Right ventricle myocardium inferior (tissue), 1 donor: Measurements from ENCODE around the gene SMOC2. TPM values are rescaled to one million over a fixed set of nuclear protein-coding genes. Genes with fewer than 3 reads are reported as not detected.
"Not testable (repeated sequence)": the region's sequence is repeated elsewhere in the genome, so short reads cannot be mapped to it uniquely, and the experiment has no call there.

Experiments used
- ATAC-seq: fragments of 200-7000 bp; cut with Tn5 transposase; one replicate; pipeline ENCODE4 v1.9.1; 2020; ENCODE audit warnings: mild to moderate bottlenecking, moderate library complexity
- DNase-seq: peaks from one replicate; pipeline ENCODE4 v3.0.0; 2021; ENCODE audit errors: missing footprints
- intact Hi-C: fragments of 100-400 bp; cut with DNase I; formaldehyde crosslinking; loops from one replicate; pipeline ENCODE4 v1.11.0; 2022
- total RNA-seq: library from RNA; stranded (reverse); fragmentation: NEBNext Ultra II Directional; extraction: Animal tissue kit (Norgen Biotek cat#: 25700); gene quantifications from one replicate; pipeline ENCODE4 v1.2.1, GENCODE V29; 2021
- donor health status: DM: no; HTN: yes; CAD: no; lungs with severe emphysema.

SMOC2 gene
- total RNA-seq, 1 donor from 2014 or later = 16.4 TPM

DNA sequence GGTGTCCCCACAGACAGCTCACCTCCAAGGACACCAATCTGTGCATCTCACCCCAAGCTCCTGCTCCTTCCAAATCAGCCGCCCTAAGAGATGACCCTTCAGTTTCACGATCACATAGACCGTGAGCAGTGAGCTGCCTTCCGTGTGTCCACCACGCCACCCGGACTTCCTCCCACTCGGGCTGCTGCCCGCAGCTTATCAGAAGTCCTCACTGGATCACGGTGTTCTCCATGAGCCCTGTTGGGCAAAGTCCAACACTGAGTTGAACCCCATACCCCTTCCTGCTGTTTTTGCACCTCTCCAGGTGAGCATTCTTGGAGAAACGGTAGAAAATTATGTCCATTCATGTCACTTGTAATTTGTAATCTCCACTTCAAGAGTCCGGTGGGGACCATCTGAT lies 234.4 kb downstream of the SMOC2 start:
- DNase-seq = no peak
- ATAC-seq = no peak
- intact Hi-C loops = no loop called here

- ATAC-seq (no peak), DNase-seq (no peak)
- intact Hi-C loops = no loop called here
These were observed 235.1 kb downstream of the SMOC2 start for GRCh38 chr6:168675933-168676551.

GRCh38 chr6:168676552-168677322 lies 235.8 kb downstream of the SMOC2 start:
- intact Hi-C loops = no loop called here
- DNase-seq (no peak), ATAC-seq (no peak)

DNA sequence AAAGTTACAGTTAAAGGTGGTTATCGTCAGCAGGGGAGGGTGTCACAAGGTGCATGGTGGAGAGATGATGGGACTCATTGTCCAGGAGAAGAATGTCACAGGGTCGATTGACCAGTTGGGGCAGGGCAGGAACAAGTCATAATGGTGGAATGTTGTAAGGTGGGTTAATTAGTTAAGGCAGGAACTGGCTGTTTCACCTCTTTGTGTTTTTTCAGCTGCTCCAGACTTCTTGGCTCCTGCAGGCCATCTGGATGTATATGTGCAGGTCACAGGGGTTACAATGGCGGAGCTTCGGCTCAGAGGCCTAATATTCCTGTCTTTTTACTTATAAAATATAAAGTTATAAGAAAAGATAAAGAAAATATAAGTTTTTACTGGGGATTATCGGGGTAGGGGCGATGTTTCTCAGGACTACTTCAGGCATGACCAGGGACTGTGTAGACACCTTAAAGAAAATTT lies 236.4 kb downstream of the SMOC2 start:
- intact Hi-C loops = not testable (repeated sequence)

GRCh38 chr6:168678077-168678476 lies 237.1 kb downstream of the SMOC2 start:
- intact Hi-C loops = no loop called here
- DNase-seq (no peak), ATAC-seq (no peak)

More for the DNA sequence above, 236.4 kb downstream of the SMOC2 start:
- not testable (repeated sequence) for DNase-seq, ATAC-seq

- DNase-seq (no peak), ATAC-seq (no peak)
- intact Hi-C loops = no loop called here
These were observed 237.6 kb downstream of the SMOC2 start for GRCh38 chr6:168678588-168678987.

GRCh38 chr6:168681748-168682147 lies 240.8 kb downstream of the SMOC2 start:
- intact Hi-C loops = no loop called here
- DNase-seq = no peak
- ATAC-seq = no peak

GRCh38 chr6:168683621-168684020 lies 242.6 kb downstream of the SMOC2 start:
- intact Hi-C loops = no loop called here
- no peak for ATAC-seq
- DNase-seq = no peak

GRCh38 chr6:168684471-168684870 lies 243.5 kb downstream of the SMOC2 start:
- ATAC-seq = no peak
- no peak for DNase-seq
- intact Hi-C loops = no loop called here

GRCh38 chr6:168684906-168685305 lies 243.9 kb downstream of the SMOC2 start:
- no peak for ATAC-seq
- intact Hi-C loops = no loop called here
- no peak for DNase-seq

DNA sequence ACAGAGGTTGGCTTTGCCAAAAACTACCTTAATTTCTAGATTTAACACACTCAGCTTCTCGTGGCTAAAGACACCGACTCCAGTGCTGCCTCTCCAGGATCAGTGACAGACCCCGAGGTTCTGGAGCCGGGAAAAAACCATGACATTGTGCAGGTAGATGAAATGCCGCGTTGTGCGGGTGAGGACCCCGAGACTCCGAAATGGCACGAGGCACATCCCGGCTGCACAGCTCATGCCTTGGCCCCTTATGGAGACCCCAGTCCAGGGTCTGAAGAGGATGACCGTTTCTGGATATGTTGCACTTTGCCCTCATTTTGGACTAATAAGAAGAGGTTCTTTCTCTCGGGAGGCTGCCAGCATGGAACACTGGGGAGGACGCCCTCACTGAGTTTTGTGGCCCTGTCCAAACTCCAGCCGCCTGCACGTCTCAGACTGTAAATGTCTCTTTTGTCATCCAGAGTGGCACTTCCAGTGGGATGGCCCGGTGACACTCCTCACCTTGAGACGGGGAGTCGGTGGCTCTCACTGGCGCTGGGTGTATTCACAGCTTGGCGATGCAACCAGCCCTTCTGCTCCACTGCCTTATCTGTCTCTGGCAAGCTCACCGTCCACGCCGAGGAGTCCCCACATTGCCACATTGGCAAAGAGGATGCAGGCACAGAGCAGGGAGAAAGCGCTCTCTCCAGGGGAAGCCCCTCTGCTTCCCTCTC lies 245.2 kb downstream of the SMOC2 start:
- intact Hi-C loops = no loop called here
- DNase-seq = no peak
- no peak for ATAC-seq

DNA sequence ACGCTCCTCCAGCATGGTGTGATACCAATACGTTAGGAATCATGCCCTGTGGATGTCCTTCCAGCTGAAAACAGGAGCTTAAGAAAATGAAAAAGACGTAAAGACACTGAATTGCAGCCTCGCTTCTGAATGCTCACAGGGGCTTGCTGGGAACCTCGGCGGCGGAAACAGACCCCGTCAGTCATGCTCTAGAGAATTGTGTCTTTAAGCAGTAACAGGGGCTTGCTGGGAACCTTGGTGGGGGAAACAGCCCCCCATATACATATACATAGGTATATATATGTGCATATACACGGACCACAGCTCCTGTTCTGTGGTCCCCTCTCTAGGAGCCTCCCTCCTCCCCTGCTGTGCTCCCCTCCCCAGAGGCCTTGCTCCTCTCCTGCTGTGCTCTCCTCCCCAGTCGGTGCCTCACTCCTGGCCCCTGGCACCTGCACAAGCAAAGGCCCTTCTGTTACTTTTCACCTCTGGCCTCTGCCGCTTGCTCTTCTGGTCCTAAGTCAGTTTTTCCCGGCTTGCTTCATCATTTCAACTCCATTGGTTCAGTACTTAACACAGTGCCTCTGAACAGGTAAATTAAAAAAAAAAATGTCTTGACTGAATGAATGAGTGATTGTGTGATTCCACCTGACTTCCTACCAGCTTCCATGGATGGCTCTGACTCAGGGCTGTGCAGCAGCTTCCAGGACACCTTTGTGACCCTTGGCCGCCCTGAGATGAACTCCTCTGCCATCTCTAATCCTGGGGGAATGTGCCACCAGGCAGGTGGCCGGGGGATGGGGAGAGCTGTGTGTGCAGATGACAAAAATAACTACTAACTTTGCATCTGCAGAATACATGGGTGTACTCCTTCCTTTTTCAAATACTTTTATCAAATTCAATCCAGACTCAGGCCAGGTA lies 246.1 kb downstream of the SMOC2 start:
- no peak for DNase-seq
- intact Hi-C loops = no loop called here

DNA sequence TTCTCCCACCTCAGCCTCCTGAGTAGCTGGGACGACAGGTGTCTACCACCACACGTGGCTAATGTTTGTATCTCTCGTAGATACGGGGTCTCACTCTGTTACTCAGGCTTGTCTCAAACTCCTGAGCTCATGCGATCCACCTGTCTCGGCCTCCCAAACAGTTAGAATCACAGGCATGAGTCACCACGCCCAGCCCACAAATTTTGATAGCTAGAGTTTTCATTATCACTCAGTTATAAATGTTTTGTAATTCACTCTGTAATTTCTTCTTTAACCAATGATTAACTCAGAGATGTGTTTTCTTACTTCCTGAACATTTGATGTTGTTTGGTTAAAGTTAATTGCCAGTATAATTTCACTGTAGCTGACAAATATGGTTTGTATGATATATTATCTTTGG lies 249.3 kb downstream of the SMOC2 start:
- DNase-seq (no peak), ATAC-seq (no peak)
- intact Hi-C loops = no loop called here

More for the DNA sequence above, 246.1 kb downstream of the SMOC2 start:
- no peak for ATAC-seq

DNA sequence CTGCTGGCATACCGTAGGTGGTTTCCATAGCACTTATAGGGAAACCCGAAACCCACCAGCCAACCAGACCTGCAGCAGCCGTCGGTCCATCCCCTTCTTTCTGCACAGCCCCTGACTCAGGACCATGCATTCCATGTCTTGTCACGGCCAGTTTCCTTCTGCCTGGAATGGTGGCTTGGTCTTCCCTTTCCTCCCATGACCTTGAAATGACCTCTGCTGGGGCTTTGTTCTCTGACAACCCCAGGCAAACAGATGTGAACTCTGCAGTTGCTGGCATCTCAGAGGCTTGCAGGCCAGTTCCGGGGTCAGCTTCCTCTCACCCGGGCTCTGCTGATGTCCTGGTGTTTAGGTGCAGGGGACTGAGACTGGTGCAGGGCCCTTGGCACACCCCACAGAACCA lies 250.8 kb downstream of the SMOC2 start:
- ATAC-seq (no peak), DNase-seq (no peak)
- intact Hi-C loops = no loop called here

DNA sequence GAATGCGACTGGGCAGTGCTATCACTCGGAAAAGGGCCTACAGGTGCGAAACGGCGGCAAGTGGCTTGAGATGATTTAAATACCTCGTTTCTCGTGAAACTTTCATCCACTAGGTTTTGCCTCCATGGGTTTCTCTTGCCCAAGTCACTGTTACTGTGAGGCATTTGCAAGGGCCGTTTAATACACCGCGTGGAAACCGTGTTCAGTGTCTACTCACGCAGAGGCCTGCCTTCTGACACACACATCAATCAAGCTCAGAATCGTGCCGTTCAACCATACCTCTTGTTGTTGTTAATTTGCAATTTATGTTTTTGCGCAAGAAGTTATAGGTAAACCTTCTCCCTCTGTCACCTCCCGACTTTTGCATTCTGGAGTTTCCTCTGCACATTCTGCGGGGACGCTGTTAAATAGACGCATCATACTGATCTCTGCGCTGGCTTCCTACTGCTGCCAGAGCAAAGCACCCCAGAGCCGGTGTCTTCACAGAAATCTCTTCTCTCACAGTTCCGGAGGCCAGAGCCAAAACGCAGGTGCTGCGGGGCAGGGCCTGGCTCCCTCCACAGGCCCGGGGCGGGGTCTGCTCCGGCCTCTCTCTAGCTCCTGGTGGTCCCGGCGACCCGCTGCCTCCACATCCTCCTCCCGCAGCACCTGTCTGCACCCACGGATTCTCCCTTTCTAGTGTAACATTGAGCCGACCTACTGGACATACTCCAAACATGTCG lies 251.4 kb downstream of the SMOC2 start:
- intact Hi-C loops = no loop called here
- ATAC-seq (peak; percentile 24), DNase-seq (no peak)

- intact Hi-C loops, DNase-seq: not testable (repeated sequence)
- ATAC-seq = peak; percentile 76
These were observed 251.9 kb downstream of the SMOC2 start for GRCh38 chr6:168692915-168693257.

DNA sequence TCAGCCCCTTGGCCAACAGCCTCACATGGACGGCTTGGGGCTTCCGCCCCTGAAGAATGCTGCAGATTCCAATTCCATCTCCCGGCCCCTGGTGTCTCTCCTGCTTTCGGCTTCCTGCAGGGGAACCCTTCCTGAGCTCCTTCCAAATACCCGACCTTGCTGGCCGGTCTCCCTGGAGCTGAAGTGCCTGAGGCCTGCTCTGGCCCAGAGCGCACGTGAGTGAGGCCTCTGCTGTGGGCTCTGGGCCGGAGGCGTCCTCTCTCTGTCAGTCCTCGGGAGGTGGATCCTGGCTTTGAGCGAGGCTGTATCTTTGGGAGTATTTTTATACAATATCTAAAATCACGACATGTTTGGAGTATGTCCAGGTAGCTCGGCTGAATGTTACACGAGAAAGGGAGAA lies 253.8 kb downstream of the SMOC2 start:
- intact Hi-C loops, DNase-seq: not testable (repeated sequence)
- peak; percentile 75 for ATAC-seq

GRCh38 chr6:168695701-168696100 lies 254.7 kb downstream of the SMOC2 start:
- ATAC-seq (no peak), DNase-seq (no peak)
- intact Hi-C loops = no loop called here
